PFSK-1 (cell line): ENCODE results near the gene TMEM184B.

Experiments
- POLR2AphosphoS5 ChIP-seq: IDR thresholded peaks from 2 replicates; pipeline ENCODE4 v1.6.1; 2012; ENCODE audit warnings: low read depth, mild to moderate bottlenecking, control low read depth, low read length, moderate library complexity
- SIN3A ChIP-seq: IDR thresholded peaks from 2 replicates; pipeline ENCODE4 v1.6.1; 2012; ENCODE audit warnings: mild to moderate bottlenecking, low read length, moderate library complexity, borderline replicate concordance; ENCODE audit not compliant: insufficient read depth
- TAF1 ChIP-seq: IDR thresholded peaks from 2 replicates; pipeline ENCODE4 v1.6.1; 2012; ENCODE audit warnings: low read length, control low read depth, borderline replicate concordance; ENCODE audit not compliant: insufficient read depth
- TF ChIP-seq, protein P1 (sequence below), 2 experiments: IDR thresholded peaks; 2 replicates each; pipeline versions ENCODE4 v1.6.1 to v1.8.0; 2011 to 2012; ENCODE audit warnings: low read depth in 2 of 2, low read length in 2 of 2, control low read depth in 1 of 2, inconsistent platforms in 1 of 2, mild to moderate bottlenecking in 1 of 2, moderate library complexity in 1 of 2; ENCODE audit not compliant: insufficient read depth in 1 of 2

DNA sequence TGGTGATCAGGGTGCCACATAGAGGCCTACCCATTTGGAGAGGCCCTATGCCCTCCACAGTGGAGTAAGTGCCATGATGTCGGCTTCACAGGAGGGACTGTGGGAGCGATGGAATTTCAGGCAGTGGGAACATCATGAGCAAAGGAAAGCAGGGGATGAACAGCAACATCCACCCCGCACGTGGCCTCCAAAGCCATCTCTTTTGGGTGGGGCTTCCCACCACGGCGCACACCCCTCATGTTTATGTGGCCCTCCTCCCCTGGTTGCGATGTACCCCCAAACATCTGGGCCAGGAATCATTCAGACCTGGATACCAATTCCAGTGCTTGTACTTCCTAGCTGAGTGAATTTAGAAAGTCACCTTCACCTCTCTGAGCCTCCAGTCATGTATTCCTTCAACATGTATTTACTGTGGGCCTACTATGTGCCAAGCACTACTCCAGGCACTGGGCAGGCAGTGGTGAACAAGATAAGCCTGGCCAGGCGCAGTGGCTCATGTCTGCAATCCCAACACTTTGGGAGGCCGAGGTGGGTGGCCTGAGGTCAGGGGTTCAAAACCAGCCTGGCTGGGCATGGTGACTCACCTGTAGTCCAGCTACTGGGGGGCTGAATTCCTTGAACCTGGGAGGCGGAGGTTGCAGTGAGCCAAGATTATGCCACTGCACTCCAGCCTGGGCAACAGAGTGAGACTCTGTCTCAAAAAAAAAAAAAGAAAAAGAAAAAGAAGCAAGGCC is 72.8 kb downstream of the TMEM184B start:
- no peak for TF ChIP-seq TAF1
- TF ChIP-seq POLR2AphosphoS5 = no peak
- TF ChIP-seq, protein P1, sequence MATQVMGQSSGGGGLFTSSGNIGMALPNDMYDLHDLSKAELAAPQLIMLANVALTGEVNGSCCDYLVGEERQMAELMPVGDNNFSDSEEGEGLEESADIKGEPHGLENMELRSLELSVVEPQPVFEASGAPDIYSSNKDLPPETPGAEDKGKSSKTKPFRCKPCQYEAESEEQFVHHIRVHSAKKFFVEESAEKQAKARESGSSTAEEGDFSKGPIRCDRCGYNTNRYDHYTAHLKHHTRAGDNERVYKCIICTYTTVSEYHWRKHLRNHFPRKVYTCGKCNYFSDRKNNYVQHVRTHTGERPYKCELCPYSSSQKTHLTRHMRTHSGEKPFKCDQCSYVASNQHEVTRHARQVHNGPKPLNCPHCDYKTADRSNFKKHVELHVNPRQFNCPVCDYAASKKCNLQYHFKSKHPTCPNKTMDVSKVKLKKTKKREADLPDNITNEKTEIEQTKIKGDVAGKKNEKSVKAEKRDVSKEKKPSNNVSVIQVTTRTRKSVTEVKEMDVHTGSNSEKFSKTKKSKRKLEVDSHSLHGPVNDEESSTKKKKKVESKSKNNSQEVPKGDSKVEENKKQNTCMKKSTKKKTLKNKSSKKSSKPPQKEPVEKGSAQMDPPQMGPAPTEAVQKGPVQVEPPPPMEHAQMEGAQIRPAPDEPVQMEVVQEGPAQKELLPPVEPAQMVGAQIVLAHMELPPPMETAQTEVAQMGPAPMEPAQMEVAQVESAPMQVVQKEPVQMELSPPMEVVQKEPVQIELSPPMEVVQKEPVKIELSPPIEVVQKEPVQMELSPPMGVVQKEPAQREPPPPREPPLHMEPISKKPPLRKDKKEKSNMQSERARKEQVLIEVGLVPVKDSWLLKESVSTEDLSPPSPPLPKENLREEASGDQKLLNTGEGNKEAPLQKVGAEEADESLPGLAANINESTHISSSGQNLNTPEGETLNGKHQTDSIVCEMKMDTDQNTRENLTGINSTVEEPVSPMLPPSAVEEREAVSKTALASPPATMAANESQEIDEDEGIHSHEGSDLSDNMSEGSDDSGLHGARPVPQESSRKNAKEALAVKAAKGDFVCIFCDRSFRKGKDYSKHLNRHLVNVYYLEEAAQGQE (IDR thresholded peaks at IDR 0.05; ENCODE audit: insufficient read depth in 1 of 2, low read depth in 2 of 2, low read length in 2 of 2) = no peak
- no peak for TF ChIP-seq SIN3A
